ENCODE measurements around the gene MEOX2.

DNA sequence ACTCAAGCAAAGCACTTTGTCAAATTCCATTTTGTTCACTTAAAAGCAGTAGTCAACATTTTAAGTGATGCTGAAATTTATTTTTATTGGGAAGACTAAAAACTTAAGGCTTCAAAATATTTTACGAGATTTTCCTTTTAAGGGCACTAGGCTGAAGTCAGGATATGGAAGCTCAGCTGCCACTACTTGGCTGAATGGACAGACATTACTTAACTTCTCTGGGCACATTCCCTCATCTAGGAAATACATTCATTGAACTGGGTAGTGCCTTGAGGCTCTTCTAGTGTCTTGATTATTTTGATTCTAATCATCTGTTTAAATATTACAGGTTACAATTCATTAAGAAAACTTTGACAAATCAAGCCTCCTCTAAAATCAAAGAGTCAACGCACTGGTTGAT lies 11.1 kb downstream of the MEOX2 start:
- TF ChIP-seq GATA2 (IDR thresholded peaks at IDR 0.05; ENCODE audit: low read depth, low read length) (no peak), GATA3 (IDR thresholded peaks at IDR 0.05; ENCODE audit: low read depth, low read length) (no peak)

Data from SH-SY5Y (cell line).